ENCODE measurements around the gene RASGRP1.

- TF ChIP-seq CTCF (IDR thresholded peaks at IDR 0.05) (no peak), POLR2A (IDR thresholded peaks at IDR 0.05; ENCODE audit: low read depth) (no peak), EP300 (IDR thresholded peaks at IDR 0.05) (no peak)
Measured at GRCh38 chr15:38475361-38475760, 89.3 kb downstream of the RASGRP1 start.
